Natural killer cell (primary cell): ENCODE measurements around the gene TMEM255A. TPM values are rescaled to one million over a fixed set of nuclear protein-coding genes. Genes with fewer than 3 reads are reported as not detected.

ENCODE experiments used
- ATAC-seq, 3 donors: fragments of 150-1000 bp in 2 of 3; fragments of 200-7000 bp in 1 of 3; cut with Tn5 transposase; 1 replicate in 1 of 3; 2 replicates in 2 of 3; pipeline ENCODE4 v1.10.0; 2021; ENCODE audit warnings: mild to moderate bottlenecking in 2 of 3, moderate library complexity in 2 of 3
- DNase-seq, 2 donors: peaks; one replicate each; pipeline versions ENCODE4 v3.0.0 to v3.0.0-alpha.2; 2013 to 2021; ENCODE audit warnings: mixed read lengths in 1 of 2
- H3K27ac ChIP-seq: one replicate; pipeline ENCODE4 v1.5.1; 2013; ENCODE audit warnings: mild to moderate bottlenecking, low read length
- H3K27me3 ChIP-seq: one replicate; pipeline ENCODE4 v1.6.1; 2013; ENCODE audit warnings: low read length; ENCODE audit not compliant: control insufficient read depth, insufficient read depth
- H3K36me3 ChIP-seq: one replicate; pipeline ENCODE4 v1.6.1; 2013; ENCODE audit warnings: low read length; ENCODE audit not compliant: control insufficient read depth, insufficient read depth
- H3K4me1 ChIP-seq: one replicate; pipeline ENCODE4 v1.6.1; 2013; ENCODE audit warnings: low read length; ENCODE audit not compliant: control insufficient read depth, insufficient read depth
- H3K4me3 ChIP-seq: one replicate; pipeline ENCODE4 v1.5.1; 2013; ENCODE audit warnings: low read length
- H3K9me3 ChIP-seq: one replicate; pipeline ENCODE4 v1.6.1; 2013; ENCODE audit warnings: low read length; ENCODE audit not compliant: control insufficient read depth, insufficient read depth
- H3K27ac Mint-ChIP-seq, 2 donors: one replicate each; pipeline ENCODE4 v1.8.0; 2022; ENCODE audit warnings: mild to moderate bottlenecking in 2 of 2, mixed read lengths in 2 of 2, moderate library complexity in 1 of 2
- H3K27me3 Mint-ChIP-seq, 2 donors: one replicate each; pipeline ENCODE4 v1.8.0; 2022; ENCODE audit warnings: low read depth in 2 of 2, mixed read lengths in 2 of 2
- H3K36me3 Mint-ChIP-seq: one replicate; pipeline ENCODE4 v1.8.0; 2022; ENCODE audit warnings: mixed read lengths
- H3K4me1 Mint-ChIP-seq, 2 donors: one replicate each; pipeline ENCODE4 v1.8.0; 2022; ENCODE audit warnings: mixed read lengths in 2 of 2
- H3K4me3 Mint-ChIP-seq: one replicate; pipeline ENCODE4 v1.8.0; 2022; ENCODE audit warnings: mild to moderate bottlenecking, moderate library complexity, mixed read lengths
- H3K9me3 Mint-ChIP-seq, 2 donors: one replicate each; pipeline ENCODE4 v1.8.0; 2022; ENCODE audit warnings: mixed read lengths in 2 of 2
- WGBS: methylation state at CpG from one replicate; pipeline ENCODE4 v1.1.7; 2013; ENCODE audit warnings: missing lambda C conversion rate; ENCODE audit not compliant: insufficient coverage; 5-methylcytosine and 5-hydroxymethylcytosine counted together
- intact Hi-C: fragments of 100-400 bp; cut with micrococcal nuclease; formaldehyde crosslinking; loops from one replicate; pipeline ENCODE4 v1.14.2; 2022
- total RNA-seq, 4 donors: library from RNA; stranded (reverse); fragments of 120-200 nt in 1 of 4; gene quantifications; one replicate each; pipeline versions ENCODE4 v1.2.3 to v1.2.4, GENCODE V29; 2013 to 2022
- TF ChIP-seq, protein P1 (sequence below): fragments of 200-600 bp; IDR thresholded peaks from one replicate; pipeline ENCODE4 v1.8.0; 2022; ENCODE audit warnings: antibody characterized with exemption

Gene TMEM255A
- total RNA-seq, 3 donors from 2014 or later (not counting 1 experiment from before 2014, with no cell fraction given): 0.66 to 1.5 (median 1.4) TPM

DNA sequence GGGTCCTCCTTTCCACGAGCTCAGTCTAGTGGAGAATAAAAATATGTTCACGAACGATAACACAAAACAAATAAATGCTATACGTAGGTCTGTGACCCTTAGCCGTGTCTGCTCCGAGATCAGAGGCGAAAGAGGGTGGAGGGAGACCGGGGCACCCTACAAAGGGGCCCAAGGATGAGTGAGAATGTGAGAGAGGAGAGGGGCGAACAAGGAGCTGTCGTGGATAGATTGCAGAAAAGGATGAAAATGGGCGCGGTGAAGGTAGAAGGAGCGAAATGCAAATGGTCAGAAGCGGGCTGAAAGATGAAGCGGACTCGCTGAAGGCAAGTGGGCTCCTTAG lies 66.9 kb downstream of the TMEM255A start:
- Histone ChIP-seq H3K27ac (peak overlapping the region; percentile 84), H3K9me3 (no peaks in the 10 kb centered on the region), H3K27me3 (no peaks in the 10 kb centered on the region), H3K4me3 (peak overlapping the region; percentile 83), H3K4me1 (no peaks in the 10 kb centered on the region), H3K36me3 (peaks cover under 1% of the 10 kb centered on the region)
- WGBS: 0% methylated on average over 14 of the region's 16 CpGs
- H3K9me3 Mint-ChIP-seq: no peaks in the 10 kb centered on the region
- peak overlapping the region; percentile 82 to 92 for H3K27ac Mint-ChIP-seq
- peak overlapping the region; percentile 96 for H3K4me3 Mint-ChIP-seq
- ATAC-seq (peak in 1 of 3 donors; percentile 25), DNase-seq (no peak)
- TF ChIP-seq, protein P1, sequence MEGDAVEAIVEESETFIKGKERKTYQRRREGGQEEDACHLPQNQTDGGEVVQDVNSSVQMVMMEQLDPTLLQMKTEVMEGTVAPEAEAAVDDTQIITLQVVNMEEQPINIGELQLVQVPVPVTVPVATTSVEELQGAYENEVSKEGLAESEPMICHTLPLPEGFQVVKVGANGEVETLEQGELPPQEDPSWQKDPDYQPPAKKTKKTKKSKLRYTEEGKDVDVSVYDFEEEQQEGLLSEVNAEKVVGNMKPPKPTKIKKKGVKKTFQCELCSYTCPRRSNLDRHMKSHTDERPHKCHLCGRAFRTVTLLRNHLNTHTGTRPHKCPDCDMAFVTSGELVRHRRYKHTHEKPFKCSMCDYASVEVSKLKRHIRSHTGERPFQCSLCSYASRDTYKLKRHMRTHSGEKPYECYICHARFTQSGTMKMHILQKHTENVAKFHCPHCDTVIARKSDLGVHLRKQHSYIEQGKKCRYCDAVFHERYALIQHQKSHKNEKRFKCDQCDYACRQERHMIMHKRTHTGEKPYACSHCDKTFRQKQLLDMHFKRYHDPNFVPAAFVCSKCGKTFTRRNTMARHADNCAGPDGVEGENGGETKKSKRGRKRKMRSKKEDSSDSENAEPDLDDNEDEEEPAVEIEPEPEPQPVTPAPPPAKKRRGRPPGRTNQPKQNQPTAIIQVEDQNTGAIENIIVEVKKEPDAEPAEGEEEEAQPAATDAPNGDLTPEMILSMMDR: no peak
- H3K27me3 Mint-ChIP-seq: peaks cover 0 to 22% of the 10 kb centered on the region in 2 donors
- H3K36me3 Mint-ChIP-seq: no peaks in the 10 kb centered on the region
- peaks cover 9 to 22% of the 10 kb centered on the region in 2 donors for H3K4me1 Mint-ChIP-seq
- intact Hi-C loops: loop anchor here (10.0 kb wide), 1 partner anchor 210 kb away; no protein-coding TSS in a partner anchor

DNA sequence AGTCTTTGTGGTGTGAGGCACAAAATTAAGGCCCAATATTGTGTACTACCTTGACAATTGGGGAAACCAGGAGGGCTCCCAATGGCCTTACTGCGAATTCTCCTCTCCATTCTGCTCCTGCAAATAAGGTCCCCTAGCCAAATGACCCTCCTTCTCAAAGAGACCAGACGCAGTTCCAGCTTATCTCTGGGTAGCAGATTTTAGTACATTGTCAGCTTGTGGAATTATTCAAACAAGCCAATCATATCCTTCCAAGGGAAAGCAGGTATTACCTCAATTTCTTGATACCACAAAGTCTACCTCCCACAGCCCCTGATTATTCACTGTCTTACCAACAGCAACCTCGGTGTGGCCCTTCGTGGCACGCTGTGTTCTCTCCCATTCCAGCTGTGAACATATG lies 68.4 kb downstream of the TMEM255A start:
- H3K4me3 Mint-ChIP-seq: no peak overlapping the region
- no peaks in the 10 kb centered on the region for H3K9me3 Mint-ChIP-seq
- H3K27ac Mint-ChIP-seq: no peak overlapping the region
- Histone ChIP-seq H3K36me3 (peaks cover 6% of the 10 kb centered on the region), H3K27me3 (no peaks in the 10 kb centered on the region), H3K4me1 (no peaks in the 10 kb centered on the region), H3K4me3 (no peak overlapping the region), H3K9me3 (no peaks in the 10 kb centered on the region), H3K27ac (no peak overlapping the region)
- intact Hi-C loops: loop anchor here (10.0 kb wide), 1 partner anchor 212 kb away; no protein-coding TSS in a partner anchor
- no peaks in the 10 kb centered on the region for H3K36me3 Mint-ChIP-seq
- TF ChIP-seq, protein P1: no peak
- DNase-seq: no peak
- WGBS: 87% methylated on average over 2 of the region's 5 CpGs
- peaks cover 0 to 21% of the 10 kb centered on the region in 2 donors for H3K27me3 Mint-ChIP-seq
- peaks cover 9 to 28% of the 10 kb centered on the region in 2 donors for H3K4me1 Mint-ChIP-seq
- ATAC-seq: no peak

- H3K9me3 Mint-ChIP-seq: no peaks in the 10 kb centered on the region
- intact Hi-C loops: no loop called here
- ATAC-seq (no peak), DNase-seq (no peak)
- WGBS: 100% methylated on average over 4 of the region's 4 CpGs
- no peak overlapping the region for H3K27ac Mint-ChIP-seq
- no peak overlapping the region for H3K4me3 Mint-ChIP-seq
- H3K36me3 Mint-ChIP-seq: no peaks in the 10 kb centered on the region
- TF ChIP-seq, protein P1: no peak
- peaks cover 6% of the 10 kb centered on the region for H3K36me3 ChIP-seq
- no peak overlapping the region for H3K27ac ChIP-seq
- no peaks in the 10 kb centered on the region for H3K27me3 ChIP-seq
- H3K9me3 ChIP-seq: no peaks in the 10 kb centered on the region
- H3K4me1 Mint-ChIP-seq: peaks cover under 1 to 21% of the 10 kb centered on the region in 2 donors
- H3K4me1 ChIP-seq: no peaks in the 10 kb centered on the region
- H3K27me3 Mint-ChIP-seq: peaks cover 0 to 7% of the 10 kb centered on the region in 2 donors
- no peak overlapping the region for H3K4me3 ChIP-seq
Measured at GRCh38 chrX:120238933-120239332, 72.3 kb downstream of the TMEM255A start.
